ENCODE data around the gene KCND3.

GRCh38 chr1:111723871-111724270 is 265.6 kb downstream of the KCND3 start:
- TF ChIP-seq CTCF (IDR thresholded peaks at IDR 0.05) (no peak), ZFX (IDR thresholded peaks at IDR 0.05; ENCODE audit: borderline replicate concordance) (no peak)

Measured in 22Rv1 (cell line).